Measurements from ENCODE around the gene CCDC88B. TPM values are rescaled to one million over a fixed set of nuclear protein-coding genes. Genes with fewer than 3 reads are reported as not detected.

Gene CCDC88B
- total and polyA plus RNA-seq, 10 of the 15 experiments (the other 5 are each of a cell fraction or from before 2014, with no cell fraction given), result 0.24 to 66.0 (median 19.2) TPM

GRCh38 chr11:64334764-64335735, 5.0 kb upstream of the CCDC88B start (continued):
- TF ChIP-seq CHD1 (IDR thresholded peaks at IDR 0.05; ENCODE audit: low read depth, low read length) (no peak), PML (IDR thresholded peaks at IDR 0.05; ENCODE audit: low read length) (no peak), MYB (IDR thresholded peaks at IDR 0.05; ENCODE audit: borderline replicate concordance, low read depth, low read length) (no peak), SP1 (IDR thresholded peaks at IDR 0.05; ENCODE audit: low read depth, low read length) (no peak), TCF7 (IDR thresholded peaks at IDR 0.05; ENCODE audit: borderline replicate concordance) (no peak), SMARCA5 (IDR thresholded peaks at IDR 0.05) (peak; percentile 81), EZH2 (IDR thresholded peaks at IDR 0.05; ENCODE audit: borderline replicate concordance, control insufficient read depth, low read depth, low read length) (no peak), RUNX3 (IDR thresholded peaks at IDR 0.05; ENCODE audit: low read length) (peak; percentile 71), TAF1 (IDR thresholded peaks at IDR 0.05; ENCODE audit: borderline replicate concordance, low read depth, low read length) (no peak), TBL1XR1 (IDR thresholded peaks at IDR 0.05; ENCODE audit: low read depth, low read length) (0 out of 2 replicates have a peak, but pooled peaks have one; percentile 46), EP300 (IDR thresholded peaks at IDR 0.05; ENCODE audit: borderline replicate concordance in 1 of 2, control insufficient read depth in 1 of 2, low read depth in 2 of 2, low read length in 2 of 2) (no peak), SMAD5 (IDR thresholded peaks at IDR 0.05; ENCODE audit: low read depth) (no peak), ASH2L (IDR thresholded peaks at IDR 0.05; ENCODE audit: borderline replicate concordance, low read depth) (no peak), RFX5 (IDR thresholded peaks at IDR 0.05; ENCODE audit: low read depth, low read length) (no peak), E2F8 (IDR thresholded peaks at IDR 0.05; ENCODE audit: low read depth, partially characterized antibody) (no peak), STAT3 (IDR thresholded peaks at IDR 0.05; ENCODE audit: low read depth, low read length) (no peak), ZBTB4 (CRISPR knock-in tag; IDR thresholded peaks at IDR 0.05) (no peak), IRF4 (IDR thresholded peaks at IDR 0.05; ENCODE audit: low read depth, low read length) (no peak), SRF (IDR thresholded peaks at IDR 0.05; ENCODE audit: low read depth in 2 of 2, low read length in 2 of 2) (0 out of 4 replicates have a peak, but pooled peaks of 1 of the 2 experiments have one; percentile 5), DPF2 (IDR thresholded peaks at IDR 0.05) (peak; percentile 73), IRF5 (IDR thresholded peaks at IDR 0.05; ENCODE audit: borderline replicate concordance) (no peak), BMI1 (IDR thresholded peaks at IDR 0.05; ENCODE audit: borderline replicate concordance) (no peak), MTA3 (IDR thresholded peaks at IDR 0.05; ENCODE audit: borderline replicate concordance, low read length) (no peak), ATF7 (IDR thresholded peaks at IDR 0.05; ENCODE audit: low read depth) (peak; percentile 49; the same call in 1 of the 2 replicates)
